CD14-positive monocyte (primary cell): ENCODE data around the gene E2F7. TPM values are rescaled to one million over a fixed set of nuclear protein-coding genes. Genes with fewer than 3 reads are reported as not detected.

Source experiments
- DNase-seq, 3 donors: peaks; one replicate each; pipeline ENCODE4 v3.0.0-alpha.2; 2011 to 2022
- H2AFZ ChIP-seq: 2 replicates; pipeline ENCODE4 v1.6.0; 2012; ENCODE audit warnings: mild to moderate bottlenecking, low read depth, low read length, inconsistent platforms; ENCODE audit not compliant: insufficient read depth, poor library complexity, severe bottlenecking
- H3K27ac ChIP-seq, 2 donors: 1 replicate in 1 of 2; 2 replicates in 1 of 2; pipeline ENCODE4 v1.5.1; 2012 to 2013; ENCODE audit warnings: low read length in 2 of 2, control low read depth in 1 of 2, inconsistent platforms in 1 of 2, low read depth in 1 of 2, mild to moderate bottlenecking in 1 of 2
- H3K27me3 ChIP-seq, 2 donors: one replicate each; pipeline versions ENCODE4 v1.6.0 to v1.6.1; 2011 to 2013; ENCODE audit warnings: low read length in 2 of 2; ENCODE audit not compliant: control insufficient read depth in 2 of 2, insufficient read depth in 2 of 2
- H3K36me3 ChIP-seq, 2 donors: replicated peaks in 1 of 2; 1 replicate in 1 of 2; 2 replicates in 1 of 2; pipeline versions ENCODE4 v1.5.1 to v1.6.1; 2012 to 2013; ENCODE audit warnings: low read length in 2 of 2, control low read depth in 1 of 2, inconsistent platforms in 1 of 2, mild to moderate bottlenecking in 1 of 2; ENCODE audit not compliant: insufficient read depth in 2 of 2, control insufficient read depth in 1 of 2
- H3K4me1 ChIP-seq, 2 donors: 1 replicate in 1 of 2; 2 replicates in 1 of 2; pipeline versions ENCODE4 v1.5.1 to v1.6.1; 2012 to 2013; ENCODE audit warnings: low read length in 2 of 2, control low read depth in 1 of 2, inconsistent platforms in 1 of 2, mild to moderate bottlenecking in 1 of 2, moderate library complexity in 1 of 2; ENCODE audit not compliant: insufficient read depth in 2 of 2, control insufficient read depth in 1 of 2
- H3K4me2 ChIP-seq: replicated peaks from 2 replicates; pipeline ENCODE3; 2012; ENCODE audit warnings: low read length, moderate library complexity, mild to moderate bottlenecking; ENCODE audit not compliant: poor library complexity, severe bottlenecking; ENCODE audit errors: extremely low read depth
- H3K4me3 ChIP-seq, 3 experiments: fragments of 200-600 bp in 1 of 3; sonication (generic) in 1 of 3; replicated peaks in 1 of 3; 1 replicate in 2 of 3; 2 replicates in 1 of 3; pipeline ENCODE4 v1.5.1; 2011 to 2013; ENCODE audit warnings: low read length in 3 of 3, mild to moderate bottlenecking in 3 of 3, control low read depth in 2 of 3, low read depth in 2 of 3, inconsistent platforms in 1 of 3, moderate library complexity in 1 of 3
- H3K79me2 ChIP-seq: 2 replicates; pipeline ENCODE4 v1.6.0; 2012; ENCODE audit warnings: mild to moderate bottlenecking, control low read depth, inconsistent platforms, low read length, moderate library complexity; ENCODE audit not compliant: insufficient read depth
- H3K9ac ChIP-seq: 2 replicates; pipeline ENCODE4 v1.6.0; 2017; ENCODE audit warnings: low read length, mild to moderate bottlenecking; ENCODE audit not compliant: insufficient read depth, poor library complexity, severe bottlenecking
- H3K9me3 ChIP-seq, 2 donors: replicated peaks in 1 of 2; 1 replicate in 1 of 2; 2 replicates in 1 of 2; pipeline versions ENCODE4 v1.5.1 to v1.6.1; 2012 to 2013; ENCODE audit warnings: low read length in 2 of 2, control low read depth in 1 of 2; ENCODE audit not compliant: control insufficient read depth in 1 of 2, insufficient read depth in 1 of 2
- H4K20me1 ChIP-seq: 2 replicates; pipeline ENCODE4 v1.6.0; 2012; ENCODE audit warnings: mild to moderate bottlenecking, low read length, control low read depth, moderate library complexity; ENCODE audit not compliant: insufficient read depth
- H3K27ac Mint-ChIP-seq, 7 donors: one replicate each; pipeline ENCODE4 v1.8.0; 2020; ENCODE audit warnings: mild to moderate bottlenecking in 7 of 7, mixed read lengths in 7 of 7, moderate library complexity in 6 of 7, inconsistent platforms in 2 of 7
- H3K27me3 Mint-ChIP-seq, 3 donors: one replicate each; pipeline ENCODE4 v1.8.0; 2021 to 2022; ENCODE audit warnings: low read depth in 3 of 3, mild to moderate bottlenecking in 3 of 3, mixed read lengths in 3 of 3, moderate library complexity in 3 of 3, inconsistent platforms in 1 of 3
- H3K36me3 Mint-ChIP-seq, 2 donors: one replicate each; pipeline ENCODE4 v1.8.0; 2020; ENCODE audit warnings: mixed read lengths in 2 of 2, inconsistent platforms in 1 of 2, mild to moderate bottlenecking in 1 of 2
- H3K4me1 Mint-ChIP-seq: one replicate; pipeline ENCODE4 v1.8.0; 2020; ENCODE audit warnings: mild to moderate bottlenecking, mixed read lengths
- H3K4me3 Mint-ChIP-seq, 2 donors: one replicate each; pipeline ENCODE4 v1.8.0; 2020; ENCODE audit warnings: mild to moderate bottlenecking in 2 of 2, mixed read lengths in 2 of 2, moderate library complexity in 1 of 2
- H3K9me3 Mint-ChIP-seq, 7 donors: one replicate each; pipeline ENCODE4 v1.8.0; 2020 to 2022; ENCODE audit warnings: mixed read lengths in 7 of 7, mild to moderate bottlenecking in 6 of 7, moderate library complexity in 6 of 7, inconsistent platforms in 2 of 7
- WGBS: methylation state at CpG from one replicate; pipeline ENCODE4 v1.1.5; 2013; ENCODE audit warnings: missing lambda C conversion rate; ENCODE audit not compliant: insufficient coverage; 5-methylcytosine and 5-hydroxymethylcytosine counted together
- intact Hi-C, 2 donors: fragments of 100-400 bp; cut with micrococcal nuclease; formaldehyde crosslinking; loops; one replicate each; pipeline versions ENCODE4 v1.15.0 to v1.15.1; 2023
- polyA plus RNA-seq, 3 donors: library from polyadenylated mRNA; depleted of rRNA in 1 of 3; unstranded in 2 of 3; stranded (reverse) in 1 of 3; fragments of 300-500 nt in 2 of 3; fragments of >200 nt in 1 of 3; fragmentation: Illumina TruSeq in 2 of 3; gene quantifications; 1 replicate in 2 of 3; 2 replicates in 1 of 3; pipeline ENCODE4 v1.2.3, GENCODE V29; 2012 to 2021
- TF ChIP-seq, protein P1 (sequence below): fragments of 200-600 bp; IDR thresholded peaks from one replicate; pipeline ENCODE4 v1.8.0; 2022; ENCODE audit warnings: antibody characterized with exemption, mild to moderate bottlenecking

The E2F7 gene
- polyA plus RNA-seq, 3 donors: not detected

DNA sequence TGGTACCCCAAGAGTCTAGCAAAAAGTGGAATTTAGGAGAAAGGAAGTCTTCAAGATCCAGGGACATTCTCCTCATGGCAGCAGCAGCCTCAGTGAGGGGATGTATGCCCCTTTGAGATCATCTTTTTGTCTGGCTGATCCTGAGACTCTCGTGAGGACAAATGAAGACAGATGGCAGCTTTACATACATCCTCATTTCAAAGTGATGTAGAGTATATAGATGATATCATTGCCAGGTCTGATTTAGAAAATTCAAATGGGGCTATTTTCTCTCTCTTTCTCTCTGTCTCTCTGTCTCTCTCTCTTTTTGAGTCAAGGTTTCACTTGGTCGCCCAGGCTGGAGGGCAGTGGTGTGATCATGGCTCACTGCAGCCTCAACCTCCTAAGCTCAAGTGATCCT is 61.5 kb downstream of the E2F7 start:
- no peak overlapping the region for H3K27ac Mint-ChIP-seq
- peaks cover 0 to 5% (median 0%) of the 10 kb centered on the region in 3 donors for H3K27me3 Mint-ChIP-seq
- H3K9me3 Mint-ChIP-seq: peaks cover 0 to 2% (median 0%) of the 10 kb centered on the region in 7 donors
- no peaks in the 10 kb centered on the region for H3K27me3 ChIP-seq
- no peaks in the 10 kb centered on the region for H3K36me3 Mint-ChIP-seq
- WGBS: 88% methylated on average over 1 of the region's 2 CpGs
- no peak overlapping the region for H3K4me3 ChIP-seq
- H3K27ac ChIP-seq: no peak overlapping the region
- no peak overlapping the region for H2AFZ ChIP-seq
- H3K4me1 ChIP-seq: no peaks in the 10 kb centered on the region
- DNase-seq: no peak
- intact Hi-C loops: no loop called here
- no peaks in the 10 kb centered on the region for H3K79me2 ChIP-seq
- H3K4me2 ChIP-seq: no peak overlapping the region
- no peaks in the 10 kb centered on the region for H4K20me1 ChIP-seq
- no peaks in the 10 kb centered on the region for H3K4me1 Mint-ChIP-seq
- H3K36me3 ChIP-seq: no peaks in the 10 kb centered on the region
- H3K9me3 ChIP-seq: no peaks in the 10 kb centered on the region
- H3K9ac ChIP-seq: no peak overlapping the region
- H3K4me3 Mint-ChIP-seq: no peak overlapping the region
- TF ChIP-seq, protein P1, sequence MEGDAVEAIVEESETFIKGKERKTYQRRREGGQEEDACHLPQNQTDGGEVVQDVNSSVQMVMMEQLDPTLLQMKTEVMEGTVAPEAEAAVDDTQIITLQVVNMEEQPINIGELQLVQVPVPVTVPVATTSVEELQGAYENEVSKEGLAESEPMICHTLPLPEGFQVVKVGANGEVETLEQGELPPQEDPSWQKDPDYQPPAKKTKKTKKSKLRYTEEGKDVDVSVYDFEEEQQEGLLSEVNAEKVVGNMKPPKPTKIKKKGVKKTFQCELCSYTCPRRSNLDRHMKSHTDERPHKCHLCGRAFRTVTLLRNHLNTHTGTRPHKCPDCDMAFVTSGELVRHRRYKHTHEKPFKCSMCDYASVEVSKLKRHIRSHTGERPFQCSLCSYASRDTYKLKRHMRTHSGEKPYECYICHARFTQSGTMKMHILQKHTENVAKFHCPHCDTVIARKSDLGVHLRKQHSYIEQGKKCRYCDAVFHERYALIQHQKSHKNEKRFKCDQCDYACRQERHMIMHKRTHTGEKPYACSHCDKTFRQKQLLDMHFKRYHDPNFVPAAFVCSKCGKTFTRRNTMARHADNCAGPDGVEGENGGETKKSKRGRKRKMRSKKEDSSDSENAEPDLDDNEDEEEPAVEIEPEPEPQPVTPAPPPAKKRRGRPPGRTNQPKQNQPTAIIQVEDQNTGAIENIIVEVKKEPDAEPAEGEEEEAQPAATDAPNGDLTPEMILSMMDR: no peak

DNA sequence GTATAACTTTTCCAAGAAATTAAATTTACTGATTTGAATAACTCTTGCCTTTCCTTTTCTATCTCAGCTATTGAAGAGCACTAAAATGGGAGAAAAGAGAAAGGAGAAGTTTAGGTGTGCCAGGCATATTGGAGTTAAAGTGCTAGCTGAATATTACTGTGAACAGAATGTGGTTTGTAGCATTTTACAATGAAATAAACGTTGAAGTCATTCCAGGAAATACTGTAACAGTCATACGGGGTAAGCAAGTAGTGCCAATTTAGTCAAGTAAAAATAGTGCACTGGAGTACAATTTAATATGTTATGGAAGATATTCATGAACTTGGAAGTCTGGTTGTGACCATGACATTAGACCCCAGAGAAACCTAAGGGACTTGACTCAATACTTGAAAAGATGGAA is 62.1 kb downstream of the E2F7 start:
- H3K4me2 ChIP-seq: no peak overlapping the region
- no peaks in the 10 kb centered on the region for H3K9me3 ChIP-seq
- no peak overlapping the region for H3K27ac ChIP-seq
- no peaks in the 10 kb centered on the region for H3K4me1 ChIP-seq
- TF ChIP-seq, protein P1: no peak
- H3K36me3 ChIP-seq: no peaks in the 10 kb centered on the region
- Mint-ChIP-seq H3K4me1 (no peaks in the 10 kb centered on the region), H3K36me3 (no peaks in the 10 kb centered on the region), H3K9me3 (peaks cover 0 to 2% (median 0%) of the 10 kb centered on the region in 7 donors), H3K27ac (no peak overlapping the region), H3K4me3 (no peak overlapping the region), H3K27me3 (peaks cover 0 to 4% (median 0%) of the 10 kb centered on the region in 3 donors)
- no peaks in the 10 kb centered on the region for H3K27me3 ChIP-seq
- no peak overlapping the region for H3K9ac ChIP-seq
- H3K79me2 ChIP-seq: no peaks in the 10 kb centered on the region
- WGBS: 5% methylated on average over 2 of the region's 2 CpGs
- no peak for DNase-seq
- no peak overlapping the region for H3K4me3 ChIP-seq
- H2AFZ ChIP-seq: no peak overlapping the region
- intact Hi-C loops: no loop called here
- no peaks in the 10 kb centered on the region for H4K20me1 ChIP-seq
